HG03066 (cell line): ENCODE data around the gene PACS1.
"Not testable (repeated sequence)": the region's sequence is repeated elsewhere in the genome, so short reads cannot be mapped to it uniquely, and the experiment has no call there.

Experiments
- ATAC-seq: cut with Tn5 transposase; IDR thresholded peaks from one replicate; pipeline ENCODE4 v1.9.1; 2021; ENCODE audit warnings: low read depth; ENCODE audit not compliant: unreplicated experiment

PACS1 gene

DNA sequence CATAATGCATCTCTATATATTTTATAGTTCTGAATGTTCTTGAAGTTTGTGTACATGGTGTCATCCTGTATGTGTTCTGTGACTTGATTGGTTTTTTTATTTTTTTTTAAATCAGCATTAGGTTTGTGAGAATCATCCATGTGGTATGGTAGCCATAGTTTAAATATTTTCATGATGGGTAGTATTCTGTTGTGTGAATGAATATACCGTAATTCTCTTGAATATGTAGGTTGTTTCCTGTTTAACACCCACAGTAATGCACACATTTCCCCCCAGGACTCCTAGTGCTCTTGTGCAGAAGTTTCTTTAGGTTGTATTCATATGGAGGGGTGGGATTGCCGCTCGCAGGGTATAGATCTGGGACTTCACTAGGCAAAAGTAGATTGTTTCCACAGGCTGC is 2.0 kb downstream of the PACS1 start:
- ATAC-seq = no peak

GRCh38 chr11:66072518-66072917 is 2.4 kb downstream of the PACS1 start:
- ATAC-seq = no peak

DNA sequence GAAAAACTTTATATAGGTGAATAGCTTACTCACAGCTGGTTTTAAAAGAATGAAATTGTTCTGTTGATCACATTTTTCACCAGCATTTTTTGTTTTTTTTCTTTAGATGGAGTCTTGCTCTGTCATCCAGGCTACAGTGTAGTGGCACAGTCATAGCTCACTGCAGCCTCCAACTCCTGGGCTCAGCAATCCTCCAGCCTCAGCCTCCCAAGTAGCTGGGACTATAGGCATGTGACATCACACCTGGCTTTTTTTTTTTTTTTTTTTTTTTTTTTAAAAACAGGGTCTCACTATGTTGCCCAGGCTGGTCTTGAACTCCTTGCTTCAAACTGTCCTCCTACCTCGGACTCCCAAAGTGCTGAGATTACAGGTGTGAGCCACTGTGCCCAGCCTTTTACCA is 3.6 kb downstream of the PACS1 start:
- ATAC-seq = no peak

GRCh38 chr11:66075273-66075672 is 5.2 kb downstream of the PACS1 start:
- ATAC-seq = no peak

GRCh38 chr11:66076561-66076960 is 6.5 kb downstream of the PACS1 start:
- ATAC-seq = no peak

GRCh38 chr11:66077927-66078326 is 7.9 kb downstream of the PACS1 start:
- ATAC-seq = no peak

GRCh38 chr11:66078949-66079348 is 8.9 kb downstream of the PACS1 start:
- not testable (repeated sequence) for ATAC-seq

GRCh38 chr11:66080055-66080817 is 10.2 kb downstream of the PACS1 start:
- no peak for ATAC-seq

GRCh38 chr11:66081505-66081904 is 11.4 kb downstream of the PACS1 start:
- ATAC-seq = no peak

- no peak for ATAC-seq
Observed at GRCh38 chr11:66082946-66083698, 13.1 kb downstream of the PACS1 start.

DNA sequence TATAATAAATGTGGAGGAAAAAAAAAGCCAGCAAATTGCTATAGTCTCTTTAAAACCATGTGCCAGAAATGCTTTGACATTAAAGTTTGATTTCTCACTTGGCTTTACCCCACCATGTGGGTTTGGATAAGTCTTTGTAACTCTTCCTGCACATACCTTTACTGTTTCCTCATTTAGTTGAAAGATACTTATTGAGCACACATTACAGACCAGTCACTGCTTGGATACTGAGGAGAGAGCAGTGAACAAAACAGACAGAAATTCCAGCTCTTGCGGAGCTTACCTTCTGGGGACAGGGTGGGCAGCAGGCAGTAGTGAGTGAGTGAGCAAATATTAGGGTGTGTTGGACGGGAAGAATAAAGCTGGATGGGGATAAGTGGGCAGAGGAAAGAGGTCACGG is 13.7 kb downstream of the PACS1 start:
- no peak for ATAC-seq

- no peak for ATAC-seq
Observed at GRCh38 chr11:66084821-66085475, 14.9 kb downstream of the PACS1 start.

DNA sequence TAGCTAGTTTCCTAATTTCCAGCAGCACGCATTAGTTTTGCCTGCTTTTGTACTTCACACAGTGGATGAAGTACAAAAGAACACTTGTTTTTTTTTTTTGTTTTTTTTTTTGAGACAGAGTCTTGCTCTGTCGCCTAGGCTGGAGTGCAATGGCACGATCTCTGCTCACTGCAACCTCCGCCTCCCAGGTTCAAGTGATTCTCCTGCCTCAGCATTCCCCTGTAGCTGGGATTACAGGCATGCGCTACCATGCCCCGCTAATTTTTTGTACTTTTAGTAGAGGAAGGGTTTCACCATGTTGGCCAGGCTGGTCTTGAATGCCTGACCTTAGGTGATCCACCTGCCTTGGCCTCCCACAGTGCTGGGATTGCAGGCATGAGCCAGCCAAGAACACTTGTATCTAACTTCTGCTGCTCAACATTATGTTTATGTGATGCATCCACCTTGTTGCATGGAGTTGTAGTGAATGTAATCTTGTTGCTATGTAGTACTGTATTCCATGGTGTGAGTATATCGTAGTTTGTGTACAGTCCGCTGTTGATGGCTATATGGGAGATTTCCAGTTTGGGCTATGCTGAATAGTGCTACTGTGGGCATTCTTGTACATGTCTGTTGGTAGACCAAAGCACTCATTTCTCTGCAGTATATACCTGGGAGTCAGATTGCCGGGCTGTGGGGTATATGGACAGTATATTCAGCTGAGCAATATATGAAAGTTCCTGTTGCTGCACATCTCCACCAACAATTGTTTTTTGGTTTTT is 17.3 kb downstream of the PACS1 start:
- ATAC-seq = no peak

- ATAC-seq = no peak
Observed at GRCh38 chr11:66089067-66089466, 19.0 kb downstream of the PACS1 start.

GRCh38 chr11:66090288-66090687 is 20.2 kb downstream of the PACS1 start:
- no peak for ATAC-seq

- ATAC-seq = not testable (repeated sequence)
Observed at GRCh38 chr11:66092125-66092524, 22.1 kb downstream of the PACS1 start.

GRCh38 chr11:66099746-66100145 is 29.7 kb downstream of the PACS1 start:
- not testable (repeated sequence) for ATAC-seq

DNA sequence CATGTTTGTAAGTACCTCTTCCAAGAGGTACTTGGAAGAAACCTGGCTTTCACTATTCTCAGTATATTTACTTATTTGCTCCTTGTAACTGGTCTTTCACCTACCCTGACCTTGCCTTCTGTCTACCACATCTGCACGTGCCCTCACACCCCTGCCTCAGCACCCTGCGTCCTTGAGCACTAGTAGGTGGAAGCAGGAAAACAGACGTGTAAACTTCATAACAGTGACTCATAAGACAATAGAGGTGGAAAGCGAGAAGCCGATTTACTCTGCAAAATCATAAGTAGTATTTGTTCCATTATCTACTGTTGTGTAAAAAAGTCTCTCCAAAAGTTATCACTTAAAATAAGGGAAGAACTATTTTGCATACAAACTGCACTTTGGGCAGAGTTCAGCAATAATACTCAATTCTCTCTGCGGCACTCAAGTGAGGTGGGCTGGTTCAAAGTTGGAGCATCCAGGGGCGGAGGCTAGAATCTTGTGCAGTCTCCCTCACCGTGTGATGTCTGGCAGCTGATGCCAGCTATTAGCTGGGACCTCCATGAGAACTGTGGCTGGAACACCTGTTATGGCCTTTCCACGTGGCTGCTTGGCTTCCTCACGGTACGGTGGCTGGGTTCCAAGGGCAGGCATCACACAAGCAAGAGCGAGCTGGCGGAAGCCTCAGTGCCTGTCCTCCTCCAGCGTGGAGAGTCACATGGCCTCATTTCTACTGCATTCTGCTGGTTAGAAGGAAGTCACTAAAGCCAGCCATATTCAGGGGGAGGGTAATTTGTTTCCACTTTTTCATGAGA is 30.4 kb downstream of the PACS1 start:
- no peak for ATAC-seq

DNA sequence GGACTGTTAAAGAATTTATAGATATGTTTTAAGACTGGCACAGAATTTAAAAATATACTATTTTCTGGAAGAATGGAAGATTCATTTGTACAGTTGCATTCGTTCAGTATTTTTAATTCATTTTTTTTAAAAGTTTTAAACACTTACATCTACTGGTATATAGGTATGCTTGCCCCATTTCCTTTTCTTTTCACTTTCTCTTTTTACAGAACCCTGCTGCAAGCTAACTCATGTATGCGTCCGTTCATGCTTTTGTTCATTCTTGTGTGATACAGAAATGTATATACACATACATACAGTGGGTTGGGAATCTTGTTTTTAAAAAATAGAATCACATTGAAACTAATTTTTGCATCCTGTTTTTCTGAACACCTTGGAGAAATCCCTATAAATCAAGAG is 31.0 kb downstream of the PACS1 start:
- no peak for ATAC-seq

DNA sequence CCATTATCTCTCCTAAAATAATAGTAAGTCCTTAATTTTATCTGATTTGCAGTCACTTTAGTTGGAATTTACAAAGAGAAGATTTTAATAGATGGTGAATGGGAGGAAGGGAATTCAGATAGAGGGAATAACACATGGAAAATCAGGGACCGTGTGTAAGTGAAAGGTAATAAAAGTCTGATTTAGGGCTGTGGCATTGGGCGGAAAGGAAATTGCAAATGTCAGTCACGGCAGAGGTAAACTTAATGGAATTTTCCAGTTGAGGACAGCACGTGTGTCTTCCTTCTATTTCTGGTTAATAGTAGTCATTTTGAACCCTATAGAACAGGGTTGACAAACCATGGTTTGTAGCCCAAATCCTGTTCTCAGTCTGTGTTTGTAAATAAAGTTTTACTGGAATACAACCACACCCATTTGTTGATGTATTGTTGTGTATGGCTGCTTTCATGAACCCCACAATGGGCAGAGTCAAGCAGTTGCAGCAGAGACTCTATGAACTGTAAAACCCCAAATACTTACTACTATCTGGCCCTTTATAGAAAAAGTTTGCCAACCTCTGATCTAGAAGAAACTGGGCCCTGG is 34.1 kb downstream of the PACS1 start:
- no peak for ATAC-seq
